ENCODE measurements around the gene NEK2. TPM values are rescaled to one million over a fixed set of nuclear protein-coding genes. Genes with fewer than 3 reads are reported as not detected.
A peak's percentile ranks its signal among the peaks of the same experiment; 100 is the strongest.
"Not testable (repeated sequence)": the region's sequence is repeated elsewhere in the genome, so short reads cannot be mapped to it uniquely, and the experiment has no call there.

NEK2 gene
- total RNA-seq, 1 donor from 2014 or later: 7.7 TPM

GRCh38 chr1:211701733-211702132, 26.3 kb upstream of the NEK2 start:
- Mint-ChIP-seq H3K36me3 (no peaks in the 10 kb centered on the region), H3K27ac (no peak overlapping the region), H3K9me3 (no peaks in the 10 kb centered on the region), H3K27me3 (ENCODE audit: low read depth) (peaks cover 4% of the 10 kb centered on the region), H3K4me3 (no peak overlapping the region), H3K4me1 (peaks cover 10% of the 10 kb centered on the region)
- TF ChIP-seq CTCF (IDR thresholded peaks at IDR 0.05; ENCODE audit: unreplicated experiment): no peak
- no peak for DNase-seq (ENCODE audit: low spot score in 2 of 2, unreplicated experiment in 2 of 2)

- DNase-seq (ENCODE audit: low spot score in 2 of 2, unreplicated experiment in 2 of 2): no peak
- Mint-ChIP-seq H3K4me3 (peak overlapping the region; percentile 68), H3K27me3 (ENCODE audit: low read depth) (peaks cover 4% of the 10 kb centered on the region), H3K36me3 (no peaks in the 10 kb centered on the region), H3K27ac (no peak overlapping the region), H3K9me3 (peaks cover 3% of the 10 kb centered on the region), H3K4me1 (peaks cover 8% of the 10 kb centered on the region)
- TF ChIP-seq CTCF (IDR thresholded peaks at IDR 0.05; ENCODE audit: unreplicated experiment): no peak
Measured at GRCh38 chr1:211699059-211699458, 23.6 kb upstream of the NEK2 start.

- Mint-ChIP-seq H3K4me1 (peaks cover 8% of the 10 kb centered on the region), H3K36me3 (no peaks in the 10 kb centered on the region), H3K9me3 (peaks cover 10% of the 10 kb centered on the region), H3K4me3 (peak overlapping the region; percentile 68), H3K27me3 (ENCODE audit: low read depth) (peaks cover 4% of the 10 kb centered on the region), H3K27ac (no peak overlapping the region)
- DNase-seq (ENCODE audit: low spot score in 2 of 2, unreplicated experiment in 2 of 2): peak; percentile 73 to 92
- peak; percentile 90 for TF ChIP-seq CTCF (IDR thresholded peaks at IDR 0.05; ENCODE audit: unreplicated experiment)
Measured at GRCh38 chr1:211698161-211699026, 23.0 kb upstream of the NEK2 start.

- DNase-seq (ENCODE audit: low spot score in 2 of 2, unreplicated experiment in 2 of 2): no peak
- H3K9me3 Mint-ChIP-seq: peaks cover 11% of the 10 kb centered on the region
- no peak overlapping the region for H3K4me3 Mint-ChIP-seq
- TF ChIP-seq CTCF (IDR thresholded peaks at IDR 0.05; ENCODE audit: unreplicated experiment): no peak
- peaks cover 4% of the 10 kb centered on the region for H3K27me3 Mint-ChIP-seq (ENCODE audit: low read depth)
- H3K36me3 Mint-ChIP-seq: no peaks in the 10 kb centered on the region
- H3K27ac Mint-ChIP-seq: no peak overlapping the region
- H3K4me1 Mint-ChIP-seq: peaks cover 7% of the 10 kb centered on the region
Measured at GRCh38 chr1:211697356-211697755, 21.9 kb upstream of the NEK2 start.

GRCh38 chr1:211695135-211695816, 19.9 kb upstream of the NEK2 start:
- H3K4me1 Mint-ChIP-seq: no peaks in the 10 kb centered on the region
- H3K36me3 Mint-ChIP-seq: no peaks in the 10 kb centered on the region
- no peak overlapping the region for H3K4me3 Mint-ChIP-seq
- no peak for DNase-seq (ENCODE audit: low spot score in 2 of 2, unreplicated experiment in 2 of 2)
- peaks cover 4% of the 10 kb centered on the region for H3K27me3 Mint-ChIP-seq (ENCODE audit: low read depth)
- H3K9me3 Mint-ChIP-seq: peaks cover 11% of the 10 kb centered on the region
- no peak overlapping the region for H3K27ac Mint-ChIP-seq
- TF ChIP-seq CTCF (IDR thresholded peaks at IDR 0.05; ENCODE audit: unreplicated experiment): no peak

- not testable (repeated sequence) for H3K27ac Mint-ChIP-seq; DNase-seq (ENCODE audit: low spot score in 2 of 2, unreplicated experiment in 2 of 2); H3K4me1 Mint-ChIP-seq; H3K36me3 Mint-ChIP-seq; H3K27me3 Mint-ChIP-seq (ENCODE audit: low read depth); H3K4me3 Mint-ChIP-seq
- H3K9me3 Mint-ChIP-seq: peaks cover 11% of the 10 kb centered on the region
Measured at GRCh38 chr1:211693911-211694310, 18.5 kb upstream of the NEK2 start.

All from mesothelial cell of epicardium (in vitro differentiated cells).